Measurements from ENCODE around the gene USP17L30.
"Not testable (repeated sequence)": the region's sequence is repeated elsewhere in the genome, so short reads cannot be mapped to it uniquely, and the experiment has no call there.

Gene USP17L30, protein sequence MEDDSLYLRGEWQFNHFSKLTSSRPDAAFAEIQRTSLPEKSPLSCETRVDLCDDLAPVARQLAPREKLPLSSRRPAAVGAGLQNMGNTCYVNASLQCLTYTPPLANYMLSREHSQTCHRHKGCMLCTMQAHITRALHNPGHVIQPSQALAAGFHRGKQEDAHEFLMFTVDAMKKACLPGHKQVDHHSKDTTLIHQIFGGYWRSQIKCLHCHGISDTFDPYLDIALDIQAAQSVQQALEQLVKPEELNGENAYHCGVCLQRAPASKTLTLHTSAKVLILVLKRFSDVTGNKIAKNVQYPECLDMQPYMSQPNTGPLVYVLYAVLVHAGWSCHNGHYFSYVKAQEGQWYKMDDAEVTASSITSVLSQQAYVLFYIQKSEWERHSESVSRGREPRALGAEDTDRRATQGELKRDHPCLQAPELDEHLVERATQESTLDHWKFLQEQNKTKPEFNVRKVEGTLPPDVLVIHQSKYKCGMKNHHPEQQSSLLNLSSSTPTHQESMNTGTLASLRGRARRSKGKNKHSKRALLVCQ

DNA sequence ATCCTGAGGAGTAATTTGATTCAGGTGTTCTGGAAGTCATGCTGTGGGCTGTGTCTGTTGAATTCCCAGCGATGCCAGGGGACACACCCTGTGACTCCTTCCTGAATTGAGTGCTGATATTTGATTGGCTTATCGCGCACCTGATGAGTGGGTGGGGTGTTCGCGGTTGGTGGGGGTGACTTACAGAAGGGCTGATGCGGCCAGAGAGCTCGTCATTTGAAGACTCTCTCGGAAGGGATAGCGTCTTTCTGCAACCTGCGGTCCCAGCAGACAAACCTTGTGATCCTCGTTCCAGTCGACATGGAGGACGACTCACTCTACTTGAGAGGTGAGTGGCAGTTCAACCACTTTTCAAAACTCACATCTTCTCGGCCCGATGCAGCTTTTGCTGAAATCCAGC, at the start of gene USP17L30:
Gene USP17L30, plus strand, starts transcription at position 301 of the 400 bp plus-strand sequence. Its CDS starts 0 bp downstream, at position 301.
- not testable (repeated sequence) for DNase-seq

DNA sequence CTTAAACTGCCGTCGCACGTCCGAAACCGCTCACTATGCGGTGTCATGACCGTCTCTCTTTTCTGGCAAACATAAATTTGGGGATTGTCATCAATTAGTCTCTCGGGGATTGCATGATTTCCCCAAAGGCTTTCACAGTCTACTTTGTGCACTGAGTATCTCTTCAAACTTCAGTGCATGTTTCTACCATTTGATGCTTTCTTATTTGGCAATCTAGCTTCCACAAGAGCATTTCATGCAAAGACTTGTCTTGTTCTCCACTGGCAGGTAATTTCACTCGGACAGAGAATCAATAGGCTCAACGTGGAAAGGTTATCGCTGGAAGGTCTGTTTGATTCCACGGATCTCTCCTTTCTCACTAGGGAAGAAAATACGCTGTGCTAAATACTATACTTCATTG, 38.7 kb upstream of the USP17L30 start:
- DNase-seq = not testable (repeated sequence)

DNA sequence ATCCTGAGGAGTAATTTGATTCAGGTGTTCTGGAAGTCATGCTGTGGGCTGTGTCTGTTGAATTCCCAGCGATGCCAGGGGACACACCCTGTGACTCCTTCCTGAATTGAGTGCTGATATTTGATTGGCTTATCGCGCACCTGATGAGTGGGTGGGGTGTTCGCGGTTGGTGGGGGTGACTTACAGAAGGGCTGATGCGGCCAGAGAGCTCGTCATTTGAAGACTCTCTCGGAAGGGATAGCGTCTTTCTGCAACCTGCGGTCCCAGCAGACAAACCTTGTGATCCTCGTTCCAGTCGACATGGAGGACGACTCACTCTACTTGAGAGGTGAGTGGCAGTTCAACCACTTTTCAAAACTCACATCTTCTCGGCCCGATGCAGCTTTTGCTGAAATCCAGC, 38.1 kb upstream of the USP17L30 start, which contains the start of gene USP17L24:
Gene USP17L24, plus strand, starts transcription at position 301 of the 400 bp plus-strand sequence. Its CDS starts 0 bp downstream, at position 301.
- not testable (repeated sequence) for DNase-seq

- not testable (repeated sequence) for DNase-seq
These were observed 33.3 kb upstream of the USP17L30 start, which contains the start of gene USP17L25 for GRCh38 chr4:9329611-9330010. Gene USP17L25 (plus strand): TSS chr4:9329911. CDS start chr4:9329911, 0 bp downstream.

GRCh38 chr4:9334358-9334757, 28.6 kb upstream of the USP17L30 start, which contains the start of gene USP17L26:
Gene USP17L26 (plus strand): TSS chr4:9334658. CDS start chr4:9334658, 0 bp downstream.
- DNase-seq = not testable (repeated sequence)

- not testable (repeated sequence) for DNase-seq
These were observed 23.8 kb upstream of the USP17L30 start, which contains the start of gene USP17L5 for GRCh38 chr4:9339103-9339502. Gene USP17L5 (plus strand): TSS chr4:9339403. CDS start chr4:9339403, 0 bp downstream.

DNA sequence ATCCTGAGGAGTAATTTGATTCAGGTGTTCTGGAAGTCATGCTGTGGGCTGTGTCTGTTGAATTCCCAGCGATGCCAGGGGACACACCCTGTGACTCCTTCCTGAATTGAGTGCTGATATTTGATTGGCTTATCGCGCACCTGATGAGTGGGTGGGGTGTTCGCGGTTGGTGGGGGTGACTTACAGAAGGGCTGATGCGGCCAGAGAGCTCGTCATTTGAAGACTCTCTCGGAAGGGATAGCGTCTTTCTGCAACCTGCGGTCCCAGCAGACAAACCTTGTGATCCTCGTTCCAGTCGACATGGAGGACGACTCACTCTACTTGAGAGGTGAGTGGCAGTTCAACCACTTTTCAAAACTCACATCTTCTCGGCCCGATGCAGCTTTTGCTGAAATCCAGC, 19.1 kb upstream of the USP17L30 start, which contains the start of gene USP17L27:
Gene USP17L27, plus strand, starts transcription at position 301 of the 400 bp plus-strand sequence. Its CDS starts 0 bp downstream, at position 301.
- DNase-seq = not testable (repeated sequence)

DNA sequence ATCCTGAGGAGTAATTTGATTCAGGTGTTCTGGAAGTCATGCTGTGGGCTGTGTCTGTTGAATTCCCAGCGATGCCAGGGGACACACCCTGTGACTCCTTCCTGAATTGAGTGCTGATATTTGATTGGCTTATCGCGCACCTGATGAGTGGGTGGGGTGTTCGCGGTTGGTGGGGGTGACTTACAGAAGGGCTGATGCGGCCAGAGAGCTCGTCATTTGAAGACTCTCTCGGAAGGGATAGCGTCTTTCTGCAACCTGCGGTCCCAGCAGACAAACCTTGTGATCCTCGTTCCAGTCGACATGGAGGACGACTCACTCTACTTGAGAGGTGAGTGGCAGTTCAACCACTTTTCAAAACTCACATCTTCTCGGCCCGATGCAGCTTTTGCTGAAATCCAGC, 14.3 kb upstream of the USP17L30 start, which contains the start of gene USP17L28:
Gene USP17L28, plus strand, starts transcription at position 301 of the 400 bp plus-strand sequence. Its CDS starts 0 bp downstream, at position 301.
- DNase-seq = not testable (repeated sequence)

GRCh38 chr4:9350866-9351265, 12.1 kb upstream of the USP17L30 start:
- DNase-seq = not testable (repeated sequence)

DNA sequence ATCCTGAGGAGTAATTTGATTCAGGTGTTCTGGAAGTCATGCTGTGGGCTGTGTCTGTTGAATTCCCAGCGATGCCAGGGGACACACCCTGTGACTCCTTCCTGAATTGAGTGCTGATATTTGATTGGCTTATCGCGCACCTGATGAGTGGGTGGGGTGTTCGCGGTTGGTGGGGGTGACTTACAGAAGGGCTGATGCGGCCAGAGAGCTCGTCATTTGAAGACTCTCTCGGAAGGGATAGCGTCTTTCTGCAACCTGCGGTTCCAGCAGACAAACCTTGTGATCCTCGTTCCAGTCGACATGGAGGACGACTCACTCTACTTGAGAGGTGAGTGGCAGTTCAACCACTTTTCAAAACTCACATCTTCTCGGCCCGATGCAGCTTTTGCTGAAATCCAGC, 9.6 kb upstream of the USP17L30 start, which contains the start of gene USP17L29:
Gene USP17L29, plus strand, starts transcription at position 301 of the 400 bp plus-strand sequence. Its CDS starts 0 bp downstream, at position 301.
- not testable (repeated sequence) for DNase-seq

GRCh38 chr4:9379881-9380280, 17.0 kb downstream of the USP17L30 start:
- not testable (repeated sequence) for DNase-seq

DNA sequence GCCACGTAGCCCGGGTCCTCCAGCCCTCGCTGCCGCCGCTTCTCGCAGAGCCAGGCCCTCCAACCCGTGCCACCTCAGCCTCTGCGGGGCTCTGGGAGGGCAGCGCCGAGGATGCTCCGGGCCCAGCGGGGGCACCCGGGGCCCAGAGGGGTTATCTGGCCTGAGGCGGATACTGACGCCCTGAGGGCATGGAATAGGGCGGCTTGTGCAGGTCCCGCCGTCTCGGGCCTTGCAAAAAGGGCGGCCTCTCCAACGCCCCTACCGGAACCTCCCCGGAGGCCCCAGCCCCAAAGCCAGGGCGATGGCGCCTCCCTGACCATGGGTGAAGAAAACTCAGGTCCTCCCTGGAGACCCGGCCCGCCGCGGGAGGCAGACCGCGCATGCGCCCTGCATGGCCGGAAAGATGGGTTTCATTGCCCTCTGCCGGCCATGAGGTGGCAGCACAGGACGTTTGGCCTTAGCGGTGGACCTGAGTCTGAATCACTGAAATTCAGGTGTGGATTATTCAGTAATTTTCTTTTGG, 18.1 kb downstream of the USP17L30 start:
- not testable (repeated sequence) for DNase-seq

DNA sequence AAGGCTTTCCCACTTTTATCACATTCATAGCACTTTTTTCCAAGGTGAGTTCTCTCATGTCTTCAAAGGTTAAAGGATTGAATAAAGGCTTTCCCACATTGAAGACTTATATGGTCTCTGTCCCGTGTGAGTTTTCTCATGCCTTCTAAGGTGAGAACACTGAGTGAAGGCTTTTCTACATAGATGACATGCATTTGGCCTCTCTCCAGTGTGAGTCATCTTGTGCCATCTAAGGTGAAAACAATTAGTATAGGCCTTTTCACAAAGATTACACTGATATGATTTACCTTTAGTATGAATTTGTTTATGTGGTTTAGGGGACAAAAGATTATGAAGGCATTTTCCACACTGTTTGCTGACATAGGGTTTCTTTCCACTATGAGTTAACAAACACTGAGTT, 21.2 kb downstream of the USP17L30 start:
- no peak for DNase-seq

- DNase-seq = not testable (repeated sequence)
These were observed 26.1 kb downstream of the USP17L30 start for GRCh38 chr4:9389001-9389400.

- DNase-seq = not testable (repeated sequence)
These were observed 42.8 kb downstream of the USP17L30 start for GRCh38 chr4:9405774-9406173.

DNA sequence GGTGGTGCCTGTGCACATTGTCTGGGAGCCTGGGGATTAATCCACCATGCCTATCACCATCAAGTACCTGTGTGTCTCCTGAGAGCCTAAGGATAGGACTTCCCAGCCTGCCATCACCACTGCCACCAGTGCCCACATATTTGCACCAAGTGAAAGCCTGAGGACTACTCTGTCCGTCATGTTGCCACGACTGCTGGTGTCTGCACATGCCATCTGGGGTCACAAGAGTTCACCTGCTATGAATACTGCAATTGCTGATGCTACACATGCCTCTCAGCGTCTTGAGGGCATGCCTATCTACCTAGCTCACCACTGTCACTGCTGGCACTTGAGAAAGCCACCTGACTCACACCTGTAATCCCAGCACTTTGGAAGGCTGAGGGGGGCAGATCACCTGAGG, 43.6 kb downstream of the USP17L30 start:
- DNase-seq = not testable (repeated sequence)

DNA sequence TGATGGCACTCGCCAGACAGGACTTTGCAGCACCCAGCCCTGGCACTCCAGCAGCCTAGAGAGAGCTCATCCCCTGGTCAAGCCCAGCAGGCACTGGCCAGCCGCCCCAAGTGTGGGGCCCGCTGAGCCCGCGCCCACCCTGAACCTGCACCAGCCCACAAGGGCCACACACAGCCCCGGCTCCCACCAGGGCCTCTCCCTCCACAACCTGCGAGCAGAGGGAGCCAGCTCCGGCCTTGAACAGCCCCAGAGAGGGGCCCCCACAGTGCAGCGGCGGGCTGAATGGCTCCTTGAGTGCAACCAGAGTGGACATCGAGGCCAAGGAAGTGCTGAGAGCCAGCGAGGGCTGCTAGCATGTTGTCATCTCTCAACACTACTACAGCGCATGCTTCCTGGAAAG, 46.9 kb downstream of the USP17L30 start:
- DNase-seq = no peak

All from GDM1 (cell line).